HL-60 (cell line): Measurements from ENCODE around the gene DDX50.

Source experiments
- DNase-seq, 2 experiments: peaks; one replicate each; pipeline ENCODE4 v3.0.0-alpha.2; 2010 to 2020; ENCODE audit warnings: low read depth in 1 of 2, low spot score in 1 of 2
- H3K27ac ChIP-seq: fragments of 250-450 bp; sonication (Bioruptor Pico); replicated peaks from 2 replicates; pipeline ENCODE4 v1.5.1; 2020; ENCODE audit warnings: mild to moderate bottlenecking, moderate library complexity
- H3K27me3 ChIP-seq: fragments of 250-450 bp; sonication (Bioruptor Pico); 2 replicates; pipeline ENCODE4 v1.5.1; 2021; ENCODE audit warnings: mild to moderate bottlenecking, moderate library complexity; ENCODE audit not compliant: insufficient read depth, poor library complexity, severe bottlenecking
- H3K4me3 ChIP-seq: replicated peaks from 2 replicates; pipeline ENCODE4 v1.5.1; 2011; ENCODE audit warnings: mild to moderate bottlenecking, control low read depth, low read length; ENCODE audit not compliant: insufficient read depth
- GABPA ChIP-seq: IDR thresholded peaks from 2 replicates; pipeline ENCODE4 v1.6.1; 2012; ENCODE audit warnings: low read depth
- POLR2AphosphoS5 ChIP-seq: IDR thresholded peaks from 2 replicates; pipeline ENCODE4 v1.6.1; 2012; ENCODE audit warnings: low read depth
- SPI1 ChIP-seq: IDR thresholded peaks from 2 replicates; pipeline ENCODE4 v1.6.1; 2012; ENCODE audit warnings: low read depth, mild to moderate bottlenecking, borderline replicate concordance
- TF ChIP-seq, protein P1 (sequence below): IDR thresholded peaks from one replicate; pipeline ENCODE4 v1.5.1; 2011; ENCODE audit warnings: low read length, control low read depth, inconsistent platforms; ENCODE audit not compliant: insufficient read depth
- TF ChIP-seq, protein P2 (sequence below): IDR thresholded peaks from 2 replicates; pipeline ENCODE4 v1.6.1; 2012; ENCODE audit warnings: low read depth; ENCODE audit not compliant: insufficient replicate concordance

The DDX50 gene

DNA sequence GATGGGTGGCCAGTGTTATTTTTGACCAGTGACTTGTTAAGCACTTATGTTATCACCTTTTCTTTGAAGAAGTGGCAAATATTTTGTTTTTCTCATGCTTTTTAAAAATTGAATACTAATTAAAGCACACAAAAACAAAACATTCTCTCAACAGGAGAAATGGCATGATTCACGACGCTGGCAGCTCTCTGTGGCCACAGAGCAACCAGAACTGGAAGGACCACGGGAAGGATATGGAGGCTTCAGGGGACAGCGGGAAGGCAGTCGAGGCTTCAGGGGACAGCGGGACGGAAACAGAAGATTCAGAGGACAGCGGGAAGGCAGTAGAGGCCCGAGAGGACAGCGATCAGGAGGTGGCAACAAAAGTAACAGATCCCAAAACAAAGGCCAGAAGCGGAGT is 81.3 kb downstream of the DDX50 start:
- no peak for DNase-seq
- H3K27ac ChIP-seq = no peak overlapping the region
- TF ChIP-seq GABPA (no peak), SPI1 (no peak), POLR2AphosphoS5 (no peak)
- TF ChIP-seq, protein P1, sequence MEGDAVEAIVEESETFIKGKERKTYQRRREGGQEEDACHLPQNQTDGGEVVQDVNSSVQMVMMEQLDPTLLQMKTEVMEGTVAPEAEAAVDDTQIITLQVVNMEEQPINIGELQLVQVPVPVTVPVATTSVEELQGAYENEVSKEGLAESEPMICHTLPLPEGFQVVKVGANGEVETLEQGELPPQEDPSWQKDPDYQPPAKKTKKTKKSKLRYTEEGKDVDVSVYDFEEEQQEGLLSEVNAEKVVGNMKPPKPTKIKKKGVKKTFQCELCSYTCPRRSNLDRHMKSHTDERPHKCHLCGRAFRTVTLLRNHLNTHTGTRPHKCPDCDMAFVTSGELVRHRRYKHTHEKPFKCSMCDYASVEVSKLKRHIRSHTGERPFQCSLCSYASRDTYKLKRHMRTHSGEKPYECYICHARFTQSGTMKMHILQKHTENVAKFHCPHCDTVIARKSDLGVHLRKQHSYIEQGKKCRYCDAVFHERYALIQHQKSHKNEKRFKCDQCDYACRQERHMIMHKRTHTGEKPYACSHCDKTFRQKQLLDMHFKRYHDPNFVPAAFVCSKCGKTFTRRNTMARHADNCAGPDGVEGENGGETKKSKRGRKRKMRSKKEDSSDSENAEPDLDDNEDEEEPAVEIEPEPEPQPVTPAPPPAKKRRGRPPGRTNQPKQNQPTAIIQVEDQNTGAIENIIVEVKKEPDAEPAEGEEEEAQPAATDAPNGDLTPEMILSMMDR = no peak
- TF ChIP-seq, protein P2, sequence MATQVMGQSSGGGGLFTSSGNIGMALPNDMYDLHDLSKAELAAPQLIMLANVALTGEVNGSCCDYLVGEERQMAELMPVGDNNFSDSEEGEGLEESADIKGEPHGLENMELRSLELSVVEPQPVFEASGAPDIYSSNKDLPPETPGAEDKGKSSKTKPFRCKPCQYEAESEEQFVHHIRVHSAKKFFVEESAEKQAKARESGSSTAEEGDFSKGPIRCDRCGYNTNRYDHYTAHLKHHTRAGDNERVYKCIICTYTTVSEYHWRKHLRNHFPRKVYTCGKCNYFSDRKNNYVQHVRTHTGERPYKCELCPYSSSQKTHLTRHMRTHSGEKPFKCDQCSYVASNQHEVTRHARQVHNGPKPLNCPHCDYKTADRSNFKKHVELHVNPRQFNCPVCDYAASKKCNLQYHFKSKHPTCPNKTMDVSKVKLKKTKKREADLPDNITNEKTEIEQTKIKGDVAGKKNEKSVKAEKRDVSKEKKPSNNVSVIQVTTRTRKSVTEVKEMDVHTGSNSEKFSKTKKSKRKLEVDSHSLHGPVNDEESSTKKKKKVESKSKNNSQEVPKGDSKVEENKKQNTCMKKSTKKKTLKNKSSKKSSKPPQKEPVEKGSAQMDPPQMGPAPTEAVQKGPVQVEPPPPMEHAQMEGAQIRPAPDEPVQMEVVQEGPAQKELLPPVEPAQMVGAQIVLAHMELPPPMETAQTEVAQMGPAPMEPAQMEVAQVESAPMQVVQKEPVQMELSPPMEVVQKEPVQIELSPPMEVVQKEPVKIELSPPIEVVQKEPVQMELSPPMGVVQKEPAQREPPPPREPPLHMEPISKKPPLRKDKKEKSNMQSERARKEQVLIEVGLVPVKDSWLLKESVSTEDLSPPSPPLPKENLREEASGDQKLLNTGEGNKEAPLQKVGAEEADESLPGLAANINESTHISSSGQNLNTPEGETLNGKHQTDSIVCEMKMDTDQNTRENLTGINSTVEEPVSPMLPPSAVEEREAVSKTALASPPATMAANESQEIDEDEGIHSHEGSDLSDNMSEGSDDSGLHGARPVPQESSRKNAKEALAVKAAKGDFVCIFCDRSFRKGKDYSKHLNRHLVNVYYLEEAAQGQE = no peak
- no peaks in the 10 kb centered on the region for H3K27me3 ChIP-seq
- no peak overlapping the region for H3K4me3 ChIP-seq

DNA sequence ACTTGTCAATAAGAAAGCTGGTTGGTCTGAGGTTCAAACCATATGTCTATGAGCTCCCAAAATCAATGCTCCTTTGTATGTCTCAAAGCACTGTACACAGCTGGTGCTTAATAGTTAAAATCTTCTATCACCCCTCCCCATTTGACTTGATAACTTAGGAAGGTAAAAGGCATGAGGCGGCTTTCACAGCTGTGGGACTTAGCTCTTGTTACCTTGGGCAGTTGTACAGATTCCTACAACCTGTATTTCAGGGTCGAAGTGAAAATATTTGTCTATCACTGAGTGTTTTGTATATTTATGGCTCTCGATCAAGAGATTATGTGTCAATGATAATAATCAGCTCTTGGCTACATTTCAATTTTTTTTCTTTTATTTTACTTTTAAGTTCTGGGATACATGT is 86.5 kb downstream of the DDX50 start:
- DNase-seq = no peak
- Histone ChIP-seq H3K27ac (peak overlapping the region; percentile 37), H3K27me3 (no peaks in the 10 kb centered on the region), H3K4me3 (no peak overlapping the region)
- TF ChIP-seq POLR2AphosphoS5 (no peak), GABPA (no peak), SPI1 (no peak)
- TF ChIP-seq, protein P1 = no peak
- TF ChIP-seq, protein P2 = no peak

DNA sequence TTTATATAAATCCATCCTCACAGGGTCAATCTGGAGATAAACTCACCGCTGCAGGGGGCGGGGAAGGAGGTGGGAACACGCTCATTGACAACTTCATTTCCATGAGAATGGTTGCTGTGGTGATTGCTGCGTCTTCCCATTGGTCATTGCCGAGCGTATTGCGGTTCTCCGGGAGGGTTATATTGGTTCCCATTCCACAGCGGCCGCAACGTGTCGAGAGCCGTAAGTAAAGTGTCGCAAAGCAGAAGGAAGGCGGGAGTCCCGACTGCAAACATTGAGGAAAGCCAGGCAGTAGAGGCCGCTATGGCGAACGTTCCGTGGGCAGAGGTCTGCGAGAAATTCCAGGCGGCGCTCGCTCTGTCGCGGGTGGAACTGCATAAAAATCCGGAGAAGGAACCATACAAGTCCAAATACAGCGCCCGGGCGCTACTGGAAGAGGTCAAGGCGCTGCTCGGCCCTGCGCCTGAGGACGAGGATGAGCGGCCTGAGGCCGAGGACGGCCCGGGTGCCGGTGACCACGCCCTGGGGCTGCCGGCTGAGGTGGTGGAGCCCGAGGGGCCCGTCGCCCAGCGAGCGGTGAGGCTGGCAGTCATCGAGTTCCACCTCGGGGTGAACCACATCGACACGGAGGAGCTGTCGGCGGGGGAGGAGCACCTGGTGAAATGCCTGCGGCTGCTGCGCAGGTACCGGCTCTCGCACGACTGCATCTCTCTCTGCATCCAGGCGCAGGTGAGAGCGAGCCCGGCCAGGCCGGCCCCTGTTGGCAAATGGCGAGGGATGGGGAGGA is 87.6 kb downstream of the DDX50 start, which contains the start of gene KIFBP:
Gene KIFBP, plus strand, starts transcription at position 274 of the 787 bp plus-strand sequence. Its CDS starts 30 bp downstream, at position 304.
- Histone ChIP-seq H3K4me3 (peak within 1 kb of the TSS; percentile 95), H3K27me3 (no peaks in the 10 kb centered on the region), H3K27ac (peak within 1 kb of the TSS; percentile 77)
- peak; percentile 97 to 98 for DNase-seq
- TF ChIP-seq, protein P1 = peak; percentile 17
- 0 out of 2 replicates have a peak, but pooled peaks have one; percentile 27 for TF ChIP-seq POLR2AphosphoS5
- TF ChIP-seq GABPA = no peak
- TF ChIP-seq, protein P2 = no peak
- peak; percentile 1; the same call in 1 of the 2 replicates for TF ChIP-seq SPI1
